ENCODE measurements around the gene FRMPD1.

DNA sequence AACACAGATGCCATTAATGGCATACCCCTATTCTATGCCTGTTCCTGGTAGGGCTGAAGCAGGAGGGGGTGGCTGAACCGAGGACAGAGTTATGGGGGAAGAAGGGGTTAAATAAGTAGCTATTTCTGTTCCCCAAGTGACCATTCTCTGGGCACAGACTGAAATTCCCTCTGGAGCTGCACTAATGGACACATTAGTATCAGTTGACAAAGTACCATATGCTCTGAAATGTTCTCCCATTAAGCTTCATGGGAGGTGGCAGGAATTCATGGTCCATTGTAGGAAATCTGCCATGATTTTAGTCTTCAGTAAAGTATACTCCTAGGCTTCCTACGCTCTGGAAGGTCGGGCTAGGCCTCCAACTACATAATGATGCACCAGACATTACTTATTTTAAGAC is 10.5 kb upstream of the FRMPD1 start:
- TF ChIP-seq SREBF2 (IDR thresholded peaks at IDR 0.05; ENCODE audit: low read length) (no peak), RB1 (IDR thresholded peaks at IDR 0.05; ENCODE audit: borderline replicate concordance) (no peak)

Data from GM12878 (cell line).